GM21576 (cell line): ENCODE results near the gene KCNQ2.
"Not testable (repeated sequence)": the region's sequence is repeated elsewhere in the genome, so short reads cannot be mapped to it uniquely, and the experiment has no call there.

Experiments
- ATAC-seq: cut with Tn5 transposase; IDR thresholded peaks from one replicate; pipeline ENCODE4 v1.9.1; 2021; ENCODE audit warnings: mild to moderate bottlenecking, moderate library complexity; ENCODE audit not compliant: unreplicated experiment

KCNQ2 gene

DNA sequence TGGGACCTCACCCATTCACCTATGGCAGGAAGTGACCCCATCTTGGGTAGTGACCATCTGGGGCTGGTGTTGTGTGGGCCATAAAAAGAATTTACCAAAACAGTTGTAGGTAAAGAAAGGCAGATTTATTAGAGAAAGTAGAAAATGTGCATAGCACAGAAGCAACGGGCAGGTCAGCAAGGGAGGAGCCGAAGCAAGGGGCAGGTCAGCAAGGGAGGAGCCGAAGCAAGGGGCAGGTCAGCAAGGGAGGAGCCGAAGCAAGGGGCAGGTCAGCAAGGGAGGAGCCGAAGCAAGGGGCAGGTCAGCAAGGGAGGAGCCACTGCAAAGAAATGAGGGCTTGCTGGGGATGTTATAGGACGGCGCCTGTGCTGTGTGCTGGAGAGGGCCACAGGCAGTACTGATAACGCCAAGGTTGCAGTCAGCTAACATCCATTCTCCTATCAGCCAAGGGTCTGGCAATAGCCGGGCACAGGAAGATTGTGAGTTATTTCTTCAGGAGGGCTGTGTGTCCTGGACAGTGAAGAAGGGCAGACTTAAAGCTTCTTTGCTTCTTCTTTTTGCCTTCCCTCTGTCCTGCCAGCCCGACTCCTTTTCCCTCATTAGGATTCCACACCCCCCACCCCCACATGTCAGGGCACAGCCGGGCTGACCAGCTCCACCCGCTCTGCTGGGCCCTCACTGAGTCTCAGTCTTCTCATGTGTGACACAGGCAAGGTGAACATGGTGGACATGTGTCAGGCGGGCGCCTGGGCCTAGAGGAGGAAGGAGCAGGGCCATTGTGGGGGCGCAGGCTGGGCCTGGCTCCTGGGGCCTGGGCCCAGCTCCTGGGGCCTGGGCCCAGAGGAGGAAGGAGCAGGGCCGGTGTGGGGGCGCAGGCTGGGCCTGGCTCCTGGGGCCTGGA is 79.7 kb downstream of the KCNQ2 start:
- no peak for ATAC-seq

DNA sequence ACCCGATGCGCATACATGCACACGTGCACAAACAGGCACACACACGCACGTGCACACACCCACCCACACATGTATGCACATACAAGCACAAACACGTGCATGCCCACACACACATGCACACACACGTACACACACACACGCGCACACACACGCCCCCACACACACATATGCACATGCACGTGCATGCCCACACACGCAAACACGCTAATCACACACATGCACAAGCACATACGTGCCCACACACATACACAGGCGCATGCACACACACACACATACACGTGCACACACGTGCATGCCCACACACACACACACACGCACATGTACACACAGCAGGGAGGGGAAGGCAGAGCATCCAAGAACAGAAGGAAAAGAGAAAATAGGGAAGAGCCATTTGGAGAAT is 84.5 kb downstream of the KCNQ2 start:
- no peak for ATAC-seq

DNA sequence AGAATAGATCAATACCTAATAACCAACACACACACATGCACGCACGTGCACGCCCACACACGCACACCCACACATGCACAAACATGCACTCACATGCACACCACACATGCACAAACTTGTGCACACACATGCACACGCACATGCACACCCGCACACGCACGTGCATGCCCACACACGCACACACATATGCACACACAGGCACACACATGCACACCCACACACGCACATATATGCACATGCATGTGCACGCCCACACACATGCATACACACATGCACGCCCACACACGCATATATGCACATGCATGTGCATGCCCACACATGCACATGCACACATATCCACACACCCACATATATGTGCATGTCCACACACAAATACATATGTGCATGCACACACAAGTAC is 85.1 kb downstream of the KCNQ2 start:
- ATAC-seq, result no peak

DNA sequence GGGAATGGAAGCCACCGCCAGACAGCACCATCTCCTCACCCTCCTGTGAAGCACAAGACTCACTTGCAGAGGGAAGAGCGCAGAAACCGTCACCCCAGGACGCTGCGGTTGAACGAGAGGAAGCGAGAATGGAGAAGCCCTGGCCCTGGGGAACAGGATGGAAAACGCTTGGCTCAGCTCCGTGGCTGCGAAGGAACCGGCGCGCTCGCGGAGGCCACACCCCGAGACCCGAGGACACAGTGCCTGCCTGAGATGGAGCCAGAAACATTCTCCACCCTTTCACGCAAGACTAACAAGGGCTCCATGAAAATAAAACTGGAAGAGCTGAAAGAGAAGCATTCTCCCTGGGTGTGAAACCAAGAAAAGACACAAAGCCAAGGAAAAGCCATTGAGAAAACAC is 86.0 kb downstream of the KCNQ2 start:
- ATAC-seq, result no peak

DNA sequence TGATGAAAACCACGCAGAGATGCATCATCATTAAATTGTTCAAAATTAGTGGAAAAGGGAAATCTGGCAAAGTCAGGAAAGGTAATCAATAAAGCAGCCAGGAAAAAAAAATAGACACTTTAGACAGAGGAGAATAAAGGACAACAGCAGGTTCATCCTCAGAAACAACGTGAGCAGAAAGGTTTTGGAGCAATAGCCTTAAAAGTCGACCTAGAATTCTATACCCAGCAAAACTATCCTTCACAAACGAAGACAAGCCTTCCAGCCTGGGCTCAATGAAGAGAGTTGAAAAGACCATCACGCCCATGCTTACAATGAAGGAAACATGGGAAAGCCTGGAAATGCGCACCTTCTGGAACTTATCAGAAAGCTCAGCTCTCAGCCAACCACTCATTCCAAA is 86.6 kb downstream of the KCNQ2 start:
- no peak for ATAC-seq

DNA sequence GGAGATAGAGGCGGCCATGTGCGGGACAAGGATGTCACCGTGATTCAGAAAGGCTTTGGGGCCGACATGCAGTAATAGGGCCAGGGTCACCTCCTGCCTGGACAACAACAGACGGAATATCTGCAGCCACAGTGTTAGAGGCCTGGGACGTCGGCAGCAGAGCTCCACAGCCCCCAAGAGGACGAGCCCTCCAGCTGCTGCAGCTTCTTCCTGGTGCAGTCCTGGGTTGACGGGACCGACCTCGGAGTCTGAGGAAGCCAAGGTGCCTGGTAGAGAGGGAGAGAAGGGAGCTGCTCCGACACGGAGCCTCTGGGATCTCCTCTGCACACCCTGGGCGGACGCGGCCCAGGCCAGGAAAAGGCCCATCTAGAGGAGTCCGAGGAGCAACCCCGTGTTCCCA is 88.1 kb downstream of the KCNQ2 start:
- no peak for ATAC-seq

DNA sequence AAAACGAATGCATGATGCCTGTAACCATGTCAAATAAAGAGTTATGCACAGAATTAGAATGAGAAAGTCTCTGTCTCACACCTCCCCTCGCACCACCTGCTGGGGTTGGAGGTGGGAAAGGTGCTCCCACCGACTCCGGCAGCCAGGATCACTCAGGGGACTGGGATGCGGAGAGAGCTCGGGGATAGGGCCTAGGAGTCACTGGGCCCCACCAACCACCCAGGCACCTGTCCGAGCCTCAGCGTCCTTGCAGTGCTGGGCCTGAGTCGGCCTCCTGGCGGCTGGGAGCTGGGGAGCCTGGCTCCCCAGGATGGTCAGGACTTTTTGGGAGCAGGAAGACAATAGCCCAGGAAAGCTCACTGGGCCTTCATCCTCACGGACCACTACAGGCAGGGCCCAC is 88.9 kb downstream of the KCNQ2 start:
- ATAC-seq, result no peak

DNA sequence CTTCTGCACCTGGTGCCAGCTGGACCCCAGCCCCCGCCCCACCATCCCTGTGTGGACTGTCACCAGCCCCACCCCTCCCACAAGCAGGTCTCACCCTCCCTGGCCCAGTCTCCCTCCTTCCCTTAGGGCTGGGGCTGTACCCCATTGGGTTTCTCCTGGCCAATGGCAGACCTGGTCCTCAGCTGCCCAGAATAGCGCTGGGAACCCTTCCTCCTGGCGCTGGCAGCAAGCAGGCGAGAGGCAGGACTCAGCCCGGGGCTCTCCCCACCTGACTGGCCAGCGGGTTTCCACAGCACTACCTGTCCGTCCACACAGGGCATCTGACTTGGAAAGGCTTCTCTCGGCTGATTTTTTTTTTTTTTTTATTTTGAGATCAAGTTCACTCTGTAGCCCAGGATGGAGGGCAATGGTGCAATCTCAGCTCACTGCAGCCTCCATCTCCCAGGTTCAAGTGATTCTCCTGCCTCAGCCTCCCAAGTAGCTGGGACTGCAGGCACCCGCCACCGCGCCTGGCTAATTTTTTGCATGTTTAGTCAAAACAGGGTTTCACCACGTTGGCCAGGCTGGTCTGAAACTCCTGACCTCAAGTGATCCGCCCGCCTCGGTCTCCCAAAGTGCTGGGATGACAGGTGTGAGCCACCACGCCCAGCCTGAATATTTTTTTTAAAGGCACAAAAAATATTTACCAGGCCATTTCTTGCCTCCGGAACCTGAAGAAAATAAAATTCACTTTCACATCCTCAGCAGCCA is 89.7 kb downstream of the KCNQ2 start:
- ATAC-seq, result no peak

DNA sequence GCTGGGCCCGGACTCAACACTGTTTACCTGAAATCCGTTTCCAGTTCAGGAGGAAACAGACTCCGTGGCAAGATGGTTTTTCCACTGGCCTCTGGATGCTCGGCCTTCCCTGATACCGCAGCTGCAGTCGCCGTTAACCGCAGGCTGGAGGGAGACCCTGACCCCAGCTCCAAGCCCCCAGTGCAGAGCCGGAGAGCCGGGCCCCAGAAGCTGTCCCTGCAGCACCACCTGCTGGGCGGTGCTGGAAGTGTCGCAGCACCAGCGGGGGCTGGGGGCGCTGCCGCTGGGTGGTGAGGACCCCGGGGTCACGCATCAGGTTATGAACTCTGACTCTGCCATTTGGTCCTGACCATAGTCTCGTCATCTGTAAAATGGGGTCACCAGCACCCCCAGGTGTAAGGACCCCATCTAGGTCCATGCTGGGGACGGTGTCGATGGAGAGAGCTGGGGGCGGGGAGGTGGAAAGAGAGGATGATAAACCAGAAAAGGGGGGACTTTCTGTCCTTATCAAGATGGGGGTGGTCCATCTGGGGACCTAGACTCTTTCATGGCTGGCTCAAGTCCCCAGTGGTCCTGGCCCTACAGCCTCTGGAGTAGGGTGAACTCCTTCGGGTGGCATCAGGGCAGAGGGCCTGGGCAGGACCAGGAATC is 90.5 kb downstream of the KCNQ2 start:
- ATAC-seq, result no peak

DNA sequence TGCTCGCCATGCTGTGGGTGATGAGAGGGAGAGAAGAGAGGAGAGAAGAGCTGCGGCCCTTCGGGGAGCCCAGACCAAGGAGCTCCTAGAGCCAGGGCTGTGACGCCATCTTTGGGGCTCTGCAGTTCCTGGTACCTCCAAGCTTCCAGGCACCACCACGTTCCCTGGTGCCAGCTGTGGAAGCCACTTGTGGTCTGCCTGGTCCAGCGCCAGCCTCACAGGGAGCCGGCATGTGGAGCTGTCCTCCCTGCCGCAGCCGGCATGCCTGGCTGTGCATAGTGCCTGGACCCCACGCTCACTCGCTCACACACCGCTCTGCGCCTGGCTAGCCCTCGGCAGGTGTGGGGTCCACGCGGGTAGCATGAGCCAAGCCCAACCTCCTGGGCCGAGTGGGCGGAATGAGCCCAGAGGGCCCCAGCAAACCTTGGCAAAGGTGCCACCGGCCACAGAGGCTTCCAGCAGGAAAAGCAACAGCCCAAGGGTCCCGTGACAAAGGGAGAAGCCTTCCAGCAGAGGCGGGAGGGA is 92.0 kb downstream of the KCNQ2 start:
- no peak for ATAC-seq

DNA sequence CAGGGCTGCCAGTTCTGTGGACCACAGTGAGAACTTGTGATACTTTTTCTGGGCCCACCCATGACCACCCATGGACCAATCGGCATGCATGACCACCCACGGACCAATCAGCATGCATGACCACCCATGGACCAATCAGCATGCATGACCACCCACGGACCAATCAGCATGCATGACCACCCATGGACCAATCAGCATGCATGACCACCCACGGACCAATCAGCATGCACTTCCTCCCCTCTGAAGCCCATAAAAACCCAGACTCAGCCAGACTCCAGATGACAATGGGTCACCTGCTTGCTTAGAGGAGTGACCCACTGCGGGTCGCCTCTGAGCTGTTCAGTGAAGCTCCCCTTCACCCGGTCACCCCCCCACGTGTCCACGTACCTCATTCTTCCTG is 92.6 kb downstream of the KCNQ2 start:
- ATAC-seq, result not testable (repeated sequence)

DNA sequence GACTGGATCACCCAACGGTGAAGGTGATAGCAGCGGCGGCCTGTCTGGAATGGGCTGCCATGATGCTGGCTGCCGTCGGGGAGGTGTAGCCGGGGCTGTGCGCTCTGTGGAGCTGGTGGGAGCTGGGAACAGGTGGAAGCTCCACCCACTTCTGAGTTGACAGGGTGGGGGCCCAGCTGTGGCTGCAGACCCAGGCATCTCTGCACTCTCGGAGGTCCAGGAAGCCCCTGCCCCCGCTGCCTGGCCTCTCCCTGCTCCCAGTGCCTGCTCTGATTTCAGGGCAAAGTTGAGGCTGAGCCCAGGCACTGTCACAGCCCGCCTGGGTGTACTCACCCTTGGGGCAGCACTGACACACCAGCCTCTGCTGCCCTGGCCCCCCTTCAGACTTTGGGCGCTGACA is 93.2 kb downstream of the KCNQ2 start:
- ATAC-seq, result no peak

DNA sequence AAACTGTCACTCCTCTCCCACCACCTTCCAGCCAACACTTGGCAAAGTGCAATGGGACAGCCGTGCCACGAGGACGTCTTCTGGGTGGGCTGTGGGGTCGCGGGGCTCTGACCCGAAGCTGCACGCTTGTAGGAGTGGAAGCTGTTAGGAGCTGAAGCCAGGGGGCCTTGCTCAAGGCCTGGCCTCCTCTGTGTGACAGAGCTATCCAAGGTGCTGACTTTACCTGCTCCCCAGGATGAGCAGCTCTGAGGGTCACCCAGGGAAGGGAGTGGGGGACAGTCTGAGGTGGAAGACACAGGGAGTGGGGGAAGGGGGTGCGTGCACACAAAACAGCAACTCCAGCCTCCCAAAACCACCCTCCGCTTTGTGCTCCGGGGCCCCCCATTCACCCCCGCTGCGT is 93.8 kb downstream of the KCNQ2 start:
- ATAC-seq, result no peak

DNA sequence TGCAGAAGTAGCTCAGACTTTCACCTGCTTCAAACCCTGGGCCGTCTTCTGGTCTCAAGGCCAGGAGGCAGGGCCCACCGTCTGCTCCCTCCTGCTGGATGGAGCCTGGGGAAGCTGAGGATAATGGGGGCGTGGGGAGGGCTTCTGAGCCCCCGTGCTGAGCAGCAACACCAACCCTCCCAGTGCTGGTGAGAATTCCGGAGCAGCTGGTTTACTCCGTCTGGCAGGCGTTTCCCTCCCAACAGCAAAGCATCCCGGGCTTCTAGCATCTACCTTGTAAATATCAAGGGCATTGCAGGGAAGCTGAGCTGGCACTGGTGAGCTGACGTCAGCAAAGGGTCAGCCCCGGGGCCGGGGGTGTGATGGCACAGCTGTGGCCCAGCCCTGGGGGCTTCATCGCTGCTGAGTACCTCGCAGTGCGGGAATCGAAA is 94.5 kb downstream of the KCNQ2 start:
- no peak for ATAC-seq

DNA sequence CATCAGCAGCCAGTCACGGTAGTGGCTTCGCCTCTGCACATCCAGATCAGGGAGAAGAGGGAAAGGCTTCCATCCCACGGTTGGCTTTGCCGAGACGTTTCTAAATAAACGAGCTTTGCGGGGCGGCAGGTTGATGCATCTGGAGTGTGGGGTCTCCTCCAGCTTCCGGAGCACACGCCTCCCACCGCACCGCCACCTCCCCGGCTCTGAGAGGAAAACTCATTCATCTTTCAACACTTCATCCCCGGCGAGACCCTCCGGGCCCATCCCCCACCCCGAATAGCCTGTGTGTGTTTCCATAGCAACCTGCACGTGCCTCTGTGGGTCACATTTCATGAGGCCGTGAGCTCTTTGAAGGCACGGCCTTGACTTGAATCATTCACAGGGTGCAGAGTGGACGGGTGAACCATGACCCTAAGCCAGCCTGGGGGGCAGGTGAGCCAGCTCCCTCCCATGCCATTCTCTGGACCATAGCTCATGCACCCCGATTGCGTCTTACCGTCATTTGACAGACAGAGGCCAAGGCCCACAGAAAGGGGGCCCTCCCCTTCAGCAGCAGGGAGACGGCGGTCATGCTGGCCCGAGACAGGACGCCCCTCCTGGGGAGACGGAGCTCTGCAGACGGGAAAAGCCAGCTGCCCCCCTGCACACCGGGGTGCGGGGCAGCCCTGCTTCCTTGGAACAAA is 95.1 kb downstream of the KCNQ2 start:
- no peak for ATAC-seq

DNA sequence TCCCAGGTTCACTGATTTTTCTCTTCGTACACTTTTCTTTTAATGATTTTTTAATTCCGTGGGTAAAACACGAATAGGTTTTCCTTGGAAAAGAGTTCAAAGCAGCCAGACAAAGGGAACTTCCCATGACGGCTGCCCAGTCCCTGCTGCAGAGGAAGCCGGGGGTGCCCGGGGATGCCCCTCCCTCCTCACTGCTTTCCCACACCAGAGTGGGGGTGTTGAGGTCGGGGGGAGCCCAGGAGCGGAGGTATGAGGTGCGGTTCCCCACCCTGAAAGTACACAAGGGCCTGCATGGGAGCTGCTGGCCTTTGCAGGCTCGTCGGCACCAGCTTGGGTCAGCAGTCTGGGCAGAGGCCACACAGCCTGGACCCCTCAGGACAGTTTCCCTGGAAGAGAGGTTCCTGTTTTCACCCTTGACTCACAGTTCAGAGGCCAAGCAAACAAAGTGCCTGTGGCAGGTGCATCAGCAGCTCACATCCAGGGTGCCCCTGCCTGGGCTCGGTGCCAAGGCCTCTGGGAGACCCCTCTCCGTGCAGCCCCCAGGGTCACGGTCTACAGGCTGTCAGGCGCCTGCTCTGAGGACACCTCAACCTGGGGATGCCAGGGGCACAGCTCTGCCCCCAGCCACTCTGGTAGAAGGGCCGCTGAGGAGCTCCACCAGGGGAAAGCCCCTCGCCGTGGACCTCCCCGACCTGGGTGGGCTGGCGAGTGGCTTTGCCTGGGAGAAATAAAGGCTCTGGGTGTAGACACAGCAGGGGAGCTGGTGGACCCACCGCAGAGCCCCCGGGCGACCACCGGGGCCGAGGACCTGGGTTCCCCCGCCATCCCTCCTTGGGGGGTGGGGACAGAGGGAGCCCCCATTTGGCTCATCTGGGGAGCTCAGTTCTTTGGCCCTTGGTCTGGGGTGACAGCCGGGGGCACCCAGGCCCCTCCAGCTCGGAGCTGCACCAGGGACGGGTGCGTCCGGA is 95.9 kb downstream of the KCNQ2 start:
- no peak for ATAC-seq

DNA sequence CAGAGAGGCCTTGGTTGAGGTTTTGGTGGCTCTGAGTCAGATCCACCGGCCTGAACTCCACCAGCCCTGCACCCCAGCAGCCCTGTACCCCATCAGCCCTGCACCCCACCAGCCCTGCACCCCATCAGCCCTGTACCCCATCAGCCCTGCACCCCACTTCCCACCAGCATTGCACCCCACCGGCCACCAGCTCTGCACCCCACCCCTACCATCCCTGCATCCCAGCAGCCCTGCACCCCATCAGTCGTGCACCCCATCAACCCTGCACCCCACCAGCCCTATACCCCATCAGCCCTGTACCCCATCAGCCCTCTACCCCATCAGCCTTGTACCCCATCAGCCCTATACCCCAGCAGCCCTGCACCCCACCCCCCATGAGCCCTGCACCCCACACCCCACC is 97.0 kb downstream of the KCNQ2 start:
- ATAC-seq, result no peak

DNA sequence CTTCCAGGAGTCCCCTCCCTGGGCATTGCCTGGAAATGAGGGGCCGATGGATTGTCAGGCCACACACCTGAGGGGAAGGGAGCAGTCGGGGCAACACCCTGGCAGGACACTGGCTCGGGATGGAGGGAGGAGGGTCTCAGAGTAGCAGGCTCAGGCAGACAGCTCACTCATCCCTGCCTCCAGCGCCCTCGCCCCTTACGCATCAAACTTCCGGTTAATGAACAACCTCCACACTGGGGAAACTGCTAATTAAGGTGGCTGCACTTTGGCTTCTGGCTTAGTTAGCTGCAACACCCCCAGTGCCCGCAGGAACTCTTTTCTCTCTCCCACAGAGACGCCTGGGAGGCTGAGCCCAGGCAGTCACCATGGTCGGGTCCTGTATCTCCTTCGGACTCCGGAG is 98.0 kb downstream of the KCNQ2 start:
- ATAC-seq, result no peak

DNA sequence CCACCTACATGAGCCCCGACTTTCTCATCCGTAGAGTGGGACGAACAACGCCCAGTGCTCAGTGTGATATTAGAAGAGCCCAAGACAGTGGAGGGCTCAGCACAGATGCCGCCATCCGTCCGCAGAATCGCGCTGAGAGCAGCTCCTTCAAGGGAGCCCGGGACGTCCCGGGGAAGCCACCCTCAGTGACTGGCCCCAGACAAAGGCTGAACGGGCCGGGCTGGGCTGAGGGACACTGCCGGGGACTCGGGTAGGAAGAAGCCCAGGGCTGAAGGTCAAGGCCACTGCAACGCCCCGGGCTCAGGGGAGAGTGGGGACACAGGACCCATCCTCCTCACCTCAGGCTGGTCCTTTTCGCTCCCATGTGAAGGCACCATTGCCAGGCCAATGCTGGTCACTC is 98.5 kb downstream of the KCNQ2 start:
- ATAC-seq, result no peak
